ENCODE data around the gene PDLIM4.

PDLIM4 gene

GRCh38 chr5:132277971-132278853 lies 20.7 kb downstream of the PDLIM4 start:
- TF ChIP-seq CTCF (IDR thresholded peaks at IDR 0.05; ENCODE audit: extremely low read depth, insufficient read depth, missing control alignments) = no peak
- in situ Hi-C loops (cut with MboI; ENCODE audit: low pct_unique_long_range_greater_than_20kb, low sequenced_read_pairs, unreplicated experiment) = no loop called here
- DNase-seq (ENCODE audit: low spot score) = no peak

GRCh38 chr5:132279801-132280200 lies 22.3 kb downstream of the PDLIM4 start:
- in situ Hi-C loops (cut with MboI; ENCODE audit: low pct_unique_long_range_greater_than_20kb, low sequenced_read_pairs, unreplicated experiment) = no loop called here
- TF ChIP-seq CTCF (IDR thresholded peaks at IDR 0.05; ENCODE audit: extremely low read depth, insufficient read depth, missing control alignments) = no peak
- no peak for DNase-seq (ENCODE audit: low spot score)

GRCh38 chr5:132280371-132281240 lies 23.1 kb downstream of the PDLIM4 start:
- TF ChIP-seq CTCF (IDR thresholded peaks at IDR 0.05; ENCODE audit: extremely low read depth, insufficient read depth, missing control alignments) = no peak
- in situ Hi-C loops (cut with MboI; ENCODE audit: low pct_unique_long_range_greater_than_20kb, low sequenced_read_pairs, unreplicated experiment) = no loop called here
- DNase-seq (ENCODE audit: low spot score) = no peak

GRCh38 chr5:132281856-132282614 lies 24.5 kb downstream of the PDLIM4 start:
- TF ChIP-seq CTCF (IDR thresholded peaks at IDR 0.05; ENCODE audit: extremely low read depth, insufficient read depth, missing control alignments) = no peak
- in situ Hi-C loops (cut with MboI; ENCODE audit: low pct_unique_long_range_greater_than_20kb, low sequenced_read_pairs, unreplicated experiment) = no loop called here
- no peak for DNase-seq (ENCODE audit: low spot score)

- in situ Hi-C loops (cut with MboI; ENCODE audit: low pct_unique_long_range_greater_than_20kb, low sequenced_read_pairs, unreplicated experiment) = no loop called here
- TF ChIP-seq CTCF (IDR thresholded peaks at IDR 0.05; ENCODE audit: extremely low read depth, insufficient read depth, missing control alignments) = no peak
- DNase-seq (ENCODE audit: low spot score) = no peak
Observed at GRCh38 chr5:132283423-132284043, 26.0 kb downstream of the PDLIM4 start.

- in situ Hi-C loops (cut with MboI; ENCODE audit: low pct_unique_long_range_greater_than_20kb, low sequenced_read_pairs, unreplicated experiment) = no loop called here
- TF ChIP-seq CTCF (IDR thresholded peaks at IDR 0.05; ENCODE audit: extremely low read depth, insufficient read depth, missing control alignments) = no peak
- no peak for DNase-seq (ENCODE audit: low spot score)
Observed at GRCh38 chr5:132289097-132289496, 31.6 kb downstream of the PDLIM4 start.
